Endodermal cell (in vitro differentiated cells): ENCODE data around the gene ARHGAP6. TPM values are rescaled to one million over a fixed set of nuclear protein-coding genes. Genes with fewer than 3 reads are reported as not detected.

Experiments
- DNase-seq: peaks from one replicate; pipeline ENCODE4 v3.0.0-alpha.2; 2017
- H3K27ac ChIP-seq: 2 replicates; pipeline ENCODE4 v1.5.1; 2013; ENCODE audit warnings: mild to moderate bottlenecking, low read depth, low read length, moderate library complexity
- H3K27me3 ChIP-seq: 2 replicates; pipeline ENCODE4 v1.6.1; 2013; ENCODE audit warnings: mild to moderate bottlenecking, low read length, moderate library complexity; ENCODE audit not compliant: insufficient read depth, control insufficient read depth, poor library complexity, severe bottlenecking
- H3K36me3 ChIP-seq: 2 replicates; pipeline ENCODE4 v1.7.0; 2013; ENCODE audit warnings: mild to moderate bottlenecking, low read length, moderate library complexity; ENCODE audit not compliant: control insufficient read depth, insufficient read depth
- H3K4me1 ChIP-seq: one replicate; pipeline ENCODE4 v1.7.0; 2013; ENCODE audit warnings: low read length; ENCODE audit not compliant: control insufficient read depth, insufficient read depth
- H3K4me3 ChIP-seq: 2 replicates; pipeline ENCODE4 v1.5.1; 2013; ENCODE audit warnings: mild to moderate bottlenecking, low read length, moderate library complexity
- H3K9ac ChIP-seq: 2 replicates; pipeline ENCODE4 v1.6.1; 2013; ENCODE audit warnings: mild to moderate bottlenecking, low read length, moderate library complexity; ENCODE audit not compliant: poor library complexity, severe bottlenecking; ENCODE audit errors: extremely low read depth
- H3K9me3 ChIP-seq: 2 replicates; pipeline ENCODE4 v1.6.1; 2013; ENCODE audit warnings: mild to moderate bottlenecking, low read length, moderate library complexity; ENCODE audit not compliant: control insufficient read depth
- H3K27ac Mint-ChIP-seq: 2 replicates; pipeline ENCODE4 v1.8.0; 2020; ENCODE audit warnings: mixed read lengths
- H3K27me3 Mint-ChIP-seq: 2 replicates; pipeline ENCODE4 v1.8.0; 2021; ENCODE audit warnings: mild to moderate bottlenecking, mixed read lengths; ENCODE audit not compliant: insufficient read depth
- H3K36me3 Mint-ChIP-seq: 2 replicates; pipeline ENCODE4 v1.8.0; 2020; ENCODE audit warnings: low read depth, mixed read lengths
- H3K4me1 Mint-ChIP-seq: 2 replicates; pipeline ENCODE4 v1.8.0; 2020; ENCODE audit warnings: mixed read lengths
- H3K4me3 Mint-ChIP-seq: 2 replicates; pipeline ENCODE4 v1.8.0; 2020; ENCODE audit warnings: mild to moderate bottlenecking, moderate library complexity, mixed read lengths
- H3K9me3 Mint-ChIP-seq: 2 replicates; pipeline ENCODE4 v1.8.0; 2020; ENCODE audit warnings: mild to moderate bottlenecking, mixed read lengths
- WGBS, 2 experiments: methylation state at CpG; one replicate each; pipeline versions ENCODE4 v1.1.5 to v1.1.7; 2013; ENCODE audit warnings: missing lambda C conversion rate in 2 of 2, mixed read lengths in 1 of 2; ENCODE audit not compliant: insufficient coverage in 1 of 2, insufficient read length in 1 of 2; 5-methylcytosine and 5-hydroxymethylcytosine counted together
- total RNA-seq, 2 donors: library from RNA; stranded (reverse); fragmentation: NEBNext Ultra II Directional in 1 of 2; extraction: Animal tissue kit (Norgen Biotek cat#: 25700) in 1 of 2; gene quantifications; 2 replicates in 1 of 2; 3 replicates in 1 of 2; pipeline ENCODE4 v1.2.1, GENCODE V29; 2021
- TF ChIP-seq, protein P1 (sequence below): fragments of 200-600 bp; sonication (generic); conservative IDR thresholded peaks from 2 replicates; pipeline ENCODE4 v1.5.0; 2021; ENCODE audit warnings: antibody characterized with exemption, mild to moderate bottlenecking

ARHGAP6 gene
- total RNA-seq, 2 donors from 2014 or later: 0.48 to 0.73 TPM

DNA sequence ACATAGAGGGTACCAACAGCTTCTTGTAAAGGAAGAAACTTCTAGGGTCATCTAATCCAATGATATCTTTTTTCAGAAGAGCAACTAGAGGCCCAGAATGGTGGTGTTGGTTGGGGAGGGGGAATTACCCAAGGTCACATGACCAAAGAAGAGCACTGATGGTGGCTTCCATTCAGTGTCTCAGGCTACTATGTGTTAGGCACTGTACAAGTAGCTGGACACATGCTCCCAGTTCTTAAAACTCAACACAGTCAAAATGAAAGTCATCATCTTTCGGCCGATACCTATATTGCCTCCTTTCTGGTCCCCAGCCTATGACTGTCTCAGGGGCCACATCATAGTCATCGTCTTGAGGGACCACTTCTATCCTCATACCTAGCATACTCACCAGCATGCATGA is 88.1 kb downstream of the ARHGAP6 start:
- H3K9ac ChIP-seq: no peak overlapping the region
- Mint-ChIP-seq H3K27me3 (peaks cover 16% of the 10 kb centered on the region), H3K36me3 (no peaks in the 10 kb centered on the region), H3K4me1 (peaks cover 5% of the 10 kb centered on the region), H3K27ac (no peak overlapping the region), H3K4me3 (no peak overlapping the region), H3K9me3 (peaks cover 44% of the 10 kb centered on the region)
- no peaks in the 10 kb centered on the region for H3K4me1 ChIP-seq
- no peak for DNase-seq
- H3K9me3 ChIP-seq: no peaks in the 10 kb centered on the region
- H3K27me3 ChIP-seq: no peaks in the 10 kb centered on the region
- 100% methylated on average over 2 of the region's 3 CpGs; no CpG with 5 or more reads in 1 of the 2 experiments for WGBS, 2 experiments
- TF ChIP-seq, protein P1, sequence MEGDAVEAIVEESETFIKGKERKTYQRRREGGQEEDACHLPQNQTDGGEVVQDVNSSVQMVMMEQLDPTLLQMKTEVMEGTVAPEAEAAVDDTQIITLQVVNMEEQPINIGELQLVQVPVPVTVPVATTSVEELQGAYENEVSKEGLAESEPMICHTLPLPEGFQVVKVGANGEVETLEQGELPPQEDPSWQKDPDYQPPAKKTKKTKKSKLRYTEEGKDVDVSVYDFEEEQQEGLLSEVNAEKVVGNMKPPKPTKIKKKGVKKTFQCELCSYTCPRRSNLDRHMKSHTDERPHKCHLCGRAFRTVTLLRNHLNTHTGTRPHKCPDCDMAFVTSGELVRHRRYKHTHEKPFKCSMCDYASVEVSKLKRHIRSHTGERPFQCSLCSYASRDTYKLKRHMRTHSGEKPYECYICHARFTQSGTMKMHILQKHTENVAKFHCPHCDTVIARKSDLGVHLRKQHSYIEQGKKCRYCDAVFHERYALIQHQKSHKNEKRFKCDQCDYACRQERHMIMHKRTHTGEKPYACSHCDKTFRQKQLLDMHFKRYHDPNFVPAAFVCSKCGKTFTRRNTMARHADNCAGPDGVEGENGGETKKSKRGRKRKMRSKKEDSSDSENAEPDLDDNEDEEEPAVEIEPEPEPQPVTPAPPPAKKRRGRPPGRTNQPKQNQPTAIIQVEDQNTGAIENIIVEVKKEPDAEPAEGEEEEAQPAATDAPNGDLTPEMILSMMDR: no peak
- no peak overlapping the region for H3K4me3 ChIP-seq
- no peaks in the 10 kb centered on the region for H3K36me3 ChIP-seq
- H3K27ac ChIP-seq: no peak overlapping the region

DNA sequence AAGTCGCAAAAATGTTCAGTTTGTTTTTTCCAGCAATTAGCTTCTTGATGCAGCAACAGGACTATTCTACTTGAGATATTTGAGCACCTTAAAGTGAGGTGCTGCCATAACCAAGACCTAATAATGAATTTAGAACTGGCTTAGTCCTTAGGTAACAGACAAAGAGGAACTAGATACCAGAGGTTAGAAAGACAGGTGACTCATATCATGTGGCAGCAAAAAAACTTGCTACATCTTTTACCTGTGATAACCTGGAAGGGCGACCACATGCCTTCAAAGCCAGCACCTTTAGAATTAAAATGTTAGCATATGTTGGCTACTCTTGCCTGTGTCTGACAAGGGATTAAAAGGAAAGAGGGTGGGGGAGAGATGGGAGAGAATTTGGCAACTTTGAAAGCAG is 90.4 kb downstream of the ARHGAP6 start:
- H3K4me3 ChIP-seq: no peak overlapping the region
- no peak for DNase-seq
- H3K9me3 ChIP-seq: no peaks in the 10 kb centered on the region
- Mint-ChIP-seq H3K9me3 (peaks cover 42% of the 10 kb centered on the region), H3K4me1 (peaks cover 5% of the 10 kb centered on the region), H3K27ac (no peak overlapping the region), H3K4me3 (no peak overlapping the region), H3K27me3 (peaks cover 16% of the 10 kb centered on the region), H3K36me3 (no peaks in the 10 kb centered on the region)
- WGBS, 2 experiments: 92% methylated on average over 2 of the region's 2 CpGs; no CpG with 5 or more reads in 1 of the 2 experiments
- no peaks in the 10 kb centered on the region for H3K4me1 ChIP-seq
- TF ChIP-seq, protein P1: no peak
- H3K36me3 ChIP-seq: no peaks in the 10 kb centered on the region
- H3K27me3 ChIP-seq: no peaks in the 10 kb centered on the region
- no peak overlapping the region for H3K27ac ChIP-seq
- no peak overlapping the region for H3K9ac ChIP-seq

DNA sequence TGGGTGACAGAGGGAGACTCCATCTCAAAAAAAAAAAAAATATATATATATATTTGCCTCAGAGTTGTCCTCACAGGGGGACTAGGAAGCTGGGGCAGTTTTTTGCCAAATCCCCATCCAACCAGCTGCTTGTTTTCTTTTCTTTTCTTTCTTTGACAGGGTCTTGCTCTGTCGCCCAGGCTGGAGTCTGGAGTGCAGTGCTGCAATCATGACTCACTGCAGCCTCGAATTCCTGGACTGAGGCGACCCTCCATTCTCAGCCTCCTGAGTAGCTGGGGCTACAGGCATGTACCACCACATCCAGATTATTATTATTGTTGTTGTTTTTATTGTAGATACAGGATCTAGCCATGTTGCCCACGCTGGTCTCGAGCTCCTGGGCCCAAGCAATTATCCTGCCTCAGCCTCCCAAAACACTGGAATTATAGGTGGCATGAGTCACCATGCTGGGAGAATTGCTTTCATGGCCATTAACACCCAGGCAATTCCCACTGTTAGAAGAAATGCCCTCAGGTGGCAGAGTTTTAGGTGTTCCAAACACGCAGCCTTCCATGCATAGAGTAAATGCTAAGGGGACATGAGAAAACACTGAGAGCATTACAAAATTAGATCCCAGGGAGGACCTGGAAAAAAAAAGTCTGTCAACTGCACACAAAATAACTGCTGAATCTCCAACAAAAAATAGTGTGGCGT is 98.0 kb downstream of the ARHGAP6 start:
- Histone ChIP-seq H3K9ac (no peak overlapping the region), H3K9me3 (no peaks in the 10 kb centered on the region), H3K36me3 (no peaks in the 10 kb centered on the region), H3K4me3 (no peak overlapping the region), H3K27ac (no peak overlapping the region), H3K27me3 (no peaks in the 10 kb centered on the region), H3K4me1 (no peaks in the 10 kb centered on the region)
- TF ChIP-seq, protein P1: no peak
- Mint-ChIP-seq H3K27ac (no peak overlapping the region), H3K4me1 (peaks cover 1% of the 10 kb centered on the region), H3K27me3 (peaks cover 47% of the 10 kb centered on the region), H3K4me3 (no peak overlapping the region), H3K36me3 (no peaks in the 10 kb centered on the region), H3K9me3 (peaks cover 32% of the 10 kb centered on the region)
- no peak for DNase-seq
- WGBS, 2 experiments: 80 to 82% methylated on average over 1 to 6 of the region's 7 CpGs
